Measurements from ENCODE around the gene PADI4. TPM values are rescaled to one million over a fixed set of nuclear protein-coding genes. Genes with fewer than 3 reads are reported as not detected.

PADI4 gene
- total and polyA plus RNA-seq, 2 of the 8 experiments (the other 6 are each of a cell fraction or from before 2014, with no cell fraction given) = 0.29 TPM; not detected in 1

DNA sequence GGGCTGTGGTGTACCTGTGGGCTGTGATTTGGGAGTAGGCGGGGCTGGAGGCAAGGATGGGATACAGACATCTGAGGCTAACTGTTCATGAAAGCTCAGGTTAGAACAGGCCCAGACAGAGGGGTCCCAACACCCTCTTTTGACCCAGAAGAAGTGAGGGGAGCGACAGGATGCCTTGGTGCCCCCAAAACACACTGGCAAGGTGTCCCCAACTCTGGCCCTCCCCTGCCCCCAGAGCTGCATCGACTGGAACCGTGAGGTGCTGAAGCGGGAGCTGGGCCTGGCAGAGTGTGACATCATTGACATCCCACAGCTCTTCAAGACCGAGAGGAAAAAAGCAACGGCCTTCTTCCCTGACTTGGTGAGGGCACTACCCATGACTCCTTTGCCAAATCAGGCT, 27.6 kb upstream of the PADI4 start:
- FAIRE-seq (no peak), DNase-seq (ENCODE audit: low read depth in 1 of 2, low spot score in 2 of 2) (no peak)
- Histone ChIP-seq H2BK12ac (ENCODE audit: low read depth, low read length) (no peak overlapping the region), H3K56ac (replicated peaks; ENCODE audit: insufficient read length, low read depth, low read length) (no peak overlapping the region), H2BK5ac (ENCODE audit: low read depth, low read length) (no peak overlapping the region), H2BK20ac (ENCODE audit: low read length) (no peak overlapping the region), H3K4me1 (replicated peaks in 1 of 4; ENCODE audit: control insufficient read depth in 3 of 4, insufficient read depth in 4 of 4, low read length in 3 of 4) (no peaks in the 10 kb centered on the region), H3K4ac (replicated peaks; ENCODE audit: insufficient read length, low read depth, low read length) (no peak overlapping the region), H3K9ac (replicated peaks in 1 of 4; ENCODE audit: extremely low read depth in 1 of 4, low read depth in 3 of 4, low read length in 3 of 4) (no peak overlapping the region), H3K18ac (ENCODE audit: extremely low read depth, low read length) (no peak overlapping the region), H3K23me2 (ENCODE audit: low read depth, low read length) (no peaks in the 10 kb centered on the region), H3K4me2 (ENCODE audit: insufficient read depth in 1 of 2, low read depth in 2 of 2, low read length in 2 of 2) (no peak overlapping the region), H4K20me1 (replicated peaks in 1 of 2; ENCODE audit: control insufficient read depth in 1 of 2, insufficient read depth in 2 of 2, low read length in 2 of 2) (no peaks in the 10 kb centered on the region), H3K27me3 (replicated peaks in 1 of 4; ENCODE audit: control insufficient read depth in 3 of 4, extremely low read depth in 1 of 4, insufficient read depth in 3 of 4, low read length in 3 of 4) (no peaks in the 10 kb centered on the region), H3K9me3 (ENCODE audit: insufficient read depth in 2 of 2, low read depth in 1 of 2, low read length in 1 of 2) (no peaks in the 10 kb centered on the region), H2BK15ac (ENCODE audit: low read length) (no peak overlapping the region), H2AK5ac (ENCODE audit: low read depth, low read length) (no peak overlapping the region), H4K5ac (ENCODE audit: insufficient read length, low read depth, low read length) (no peak overlapping the region), H3K36me3 (ENCODE audit: control insufficient read depth in 2 of 4, insufficient read depth in 4 of 4, low read length in 3 of 4) (no peaks in the 10 kb centered on the region; a peak in 1 of 8 replicates), H3K79me2 (ENCODE audit: control insufficient read depth in 1 of 2, insufficient read depth in 2 of 2, low read length in 2 of 2) (no peaks in the 10 kb centered on the region), H3K79me1 (ENCODE audit: low read depth, low read length) (no peaks in the 10 kb centered on the region), H3K27ac (ENCODE audit: low read depth, low read length) (no peak overlapping the region), H3K4me3 (ENCODE audit: extremely low read depth in 1 of 4, insufficient read depth in 2 of 4, low read depth in 3 of 4, low read length in 4 of 4) (no peak overlapping the region), H2BK120ac (replicated peaks; ENCODE audit: low read depth, low read length) (no peak overlapping the region), H4K8ac (ENCODE audit: extremely low read depth, insufficient read depth, low read length) (no peak overlapping the region; the same call in 1 of the 2 replicates), H2AFZ (ENCODE audit: low read length) (no peak overlapping the region), H3K14ac (ENCODE audit: insufficient read length) (no peak overlapping the region), H3K23ac (ENCODE audit: insufficient read length) (no peak overlapping the region), H4K91ac (replicated peaks; ENCODE audit: insufficient read length, low read length) (no peak overlapping the region)
- CTCF ChIA-PET (ENCODE audit: partially characterized antibody) = interaction anchor here (1.2 to 2.4 kb wide), 4 partner anchors 9 to 293 kb away, joined by 3 to 8 read pairs (median 4); no protein-coding TSS in a partner anchor
- 84% methylated on average over 7 of the region's 7 CpGs; no CpG with 5 or more reads in 1 of the 2 experiments for WGBS, 2 experiments (ENCODE audit: extremely low coverage in 1 of 2, insufficient coverage in 1 of 2, insufficient read length in 1 of 2, insufficient replicate concordance in 2 of 2, low coverage in 1 of 2, low lambda C conversion rate in 2 of 2, missing lambda C conversion rate in 1 of 2)
- TF ChIP-seq SAP30 (IDR thresholded peaks at IDR 0.05; ENCODE audit: insufficient read depth, insufficient replicate concordance, low read length) (no peak), BRCA1 (IDR thresholded peaks at IDR 0.05; ENCODE audit: low read depth, low read length) (no peak), CBX5 (IDR thresholded peaks at IDR 0.05; ENCODE audit: low read depth, low read length) (no peak)
- POLR2A ChIA-PET (ENCODE audit: partially characterized antibody) = no interaction called here

All from H1 (cell line).